Liver (tissue), 2 donors: ENCODE measurements around the gene FAT1.

ENCODE experiments used
- CTCF ChIP-seq: fragments of 150-350 bp; IDR thresholded peaks from 2 replicates; pipeline ENCODE4 v1.5.1; 2017; ENCODE audit warnings: improper control_type of control experiment, low read depth, low read length; ENCODE audit not compliant: missing input control
- YY1 ChIP-seq: IDR thresholded peaks from 2 replicates; pipeline ENCODE4 v1.6.1; 2016; ENCODE audit warnings: antibody characterized with exemption, mild to moderate bottlenecking
- donor health status: healthy.

DNA sequence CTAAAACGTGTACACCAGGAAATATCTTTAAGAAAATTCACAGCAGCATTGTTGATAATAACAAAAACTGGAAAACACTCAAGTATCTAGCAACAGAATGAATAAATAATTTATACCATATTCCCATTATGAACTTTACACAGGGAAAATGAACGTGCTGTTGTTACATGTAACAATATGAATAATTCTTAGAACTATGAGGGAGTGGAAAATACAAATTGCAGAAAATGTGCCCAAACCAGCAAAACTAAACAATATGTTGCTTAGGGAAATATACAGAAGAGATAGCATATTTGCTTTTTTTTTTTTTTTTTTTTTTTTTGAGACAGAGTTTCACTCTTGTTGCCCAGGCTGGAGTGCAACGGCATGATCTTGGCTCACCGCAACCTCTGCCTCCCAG is 14.8 kb upstream of the FAT1 start:
- TF ChIP-seq YY1 (no peak), CTCF (no peak)
